WTC11 (cell line): ENCODE data around the gene EID2B. TPM values are rescaled to one million over a fixed set of nuclear protein-coding genes. Genes with fewer than 3 reads are reported as not detected.

Experiments used
- ATAC-seq: fragments of 200-7000 bp; cut with Tn5 transposase; 2 replicates; pipeline ENCODE4 v1.10.0; 2021; ENCODE audit warnings: mild to moderate bottlenecking, moderate library complexity
- CTCF ChIA-PET: fragments of 300-600 bp; sonication (Branson Sonifier 250); formaldehyde crosslinking; loops from one replicate; lab custom pipeline; 2021; ENCODE audit warnings: antibody characterized with exemption; lab: Charles Lee
- POLR2A ChIA-PET: fragments of 350-600 bp; sonication (Branson Sonifier 250); formaldehyde crosslinking; loops from one replicate; lab custom pipeline; 2021; ENCODE audit warnings: antibody characterized with exemption; lab: Charles Lee
- DNase-seq: peaks from one replicate; pipeline ENCODE4 v3.0.0; 2021; ENCODE audit warnings: low spot score
- H3K27ac Mint-ChIP-seq: 2 replicates; pipeline ENCODE4 v1.8.0; 2021; ENCODE audit warnings: mixed read lengths
- H3K27me3 Mint-ChIP-seq: 2 replicates; pipeline ENCODE4 v1.8.0; 2021; ENCODE audit warnings: low read depth, mild to moderate bottlenecking, moderate library complexity, mixed read lengths
- H3K36me3 Mint-ChIP-seq: 2 replicates; pipeline ENCODE4 v1.8.0; 2021; ENCODE audit warnings: mixed read lengths
- H3K4me1 Mint-ChIP-seq: 2 replicates; pipeline ENCODE4 v1.8.0; 2022; ENCODE audit warnings: mixed read lengths
- H3K4me3 Mint-ChIP-seq: 2 replicates; pipeline ENCODE4 v1.8.0; 2021; ENCODE audit warnings: mild to moderate bottlenecking, moderate library complexity, mixed read lengths
- H3K9me3 Mint-ChIP-seq: 2 replicates; pipeline ENCODE4 v1.8.0; 2021; ENCODE audit warnings: mixed read lengths
- E2F5 ChIP-seq: sonication (generic); formaldehyde crosslinking; IDR thresholded peaks from 2 replicates; pipeline ENCODE4 v1.8.1; 2022; ENCODE audit warnings: mild to moderate bottlenecking, moderate library complexity, missing genetic modification reagents
- ETV6 ChIP-seq: sonication (generic); formaldehyde crosslinking; IDR thresholded peaks from 2 replicates; pipeline ENCODE4 v1.8.1; 2022; ENCODE audit warnings: mild to moderate bottlenecking, missing genetic modification reagents
- FOXP4 ChIP-seq: sonication (generic); formaldehyde crosslinking; IDR thresholded peaks from 2 replicates; pipeline ENCODE4 v1.8.0; 2022; ENCODE audit warnings: mild to moderate bottlenecking, missing genetic modification reagents
- IRF1 ChIP-seq: sonication (generic); formaldehyde crosslinking; IDR thresholded peaks from 2 replicates; pipeline ENCODE4 v1.8.0; 2023; ENCODE audit warnings: missing genetic modification reagents
- JUN ChIP-seq: sonication (generic); formaldehyde crosslinking; IDR thresholded peaks from 2 replicates; pipeline ENCODE4 v1.8.0; 2023; ENCODE audit warnings: mild to moderate bottlenecking, missing genetic modification reagents
- KAT7 ChIP-seq: sonication (generic); formaldehyde crosslinking; IDR thresholded peaks from 2 replicates; pipeline ENCODE4 v1.8.1; 2023; ENCODE audit warnings: missing genetic modification reagents, mild to moderate bottlenecking, borderline replicate concordance
- NR3C1 ChIP-seq: sonication (generic); formaldehyde crosslinking; conservative IDR thresholded peaks from 2 replicates; pipeline ENCODE4 v1.8.1; 2023; ENCODE audit warnings: low read depth, mild to moderate bottlenecking, missing genetic modification reagents
- PRRX2 ChIP-seq: fragments of 250-450 bp; sonication (Bioruptor Pico); IDR thresholded peaks from 2 replicates; pipeline ENCODE4 v1.8.0; 2021; ENCODE audit warnings: mild to moderate bottlenecking
- SMAD3 ChIP-seq: sonication (generic); formaldehyde crosslinking; IDR thresholded peaks from 2 replicates; pipeline ENCODE4 v1.8.0; 2022; ENCODE audit warnings: missing genetic modification reagents, mild to moderate bottlenecking, borderline replicate concordance
- SP1 ChIP-seq: sonication (generic); formaldehyde crosslinking; conservative IDR thresholded peaks from 2 replicates; pipeline ENCODE4 v1.8.1; 2022; ENCODE audit warnings: missing genetic modification reagents
- ZNF121 ChIP-seq: sonication (generic); formaldehyde crosslinking; IDR thresholded peaks from 2 replicates; pipeline ENCODE4 v1.8.0; 2023; ENCODE audit warnings: missing genetic modification reagents
- ZNF219 ChIP-seq: sonication (generic); formaldehyde crosslinking; IDR thresholded peaks from 2 replicates; pipeline ENCODE4 v1.8.0; 2023; ENCODE audit warnings: missing genetic modification reagents, mild to moderate bottlenecking, borderline replicate concordance
- ZNF281 ChIP-seq: sonication (generic); formaldehyde crosslinking; IDR thresholded peaks from 2 replicates; pipeline ENCODE4 v1.8.0; 2023; ENCODE audit warnings: mild to moderate bottlenecking, missing genetic modification reagents
- total RNA-seq: library from RNA; stranded (reverse); gene quantifications from 3 replicates; pipeline ENCODE4 v1.2.3, GENCODE V29; 2021
- TF ChIP-seq, protein P1 (sequence below): sonication (generic); formaldehyde crosslinking; IDR thresholded peaks from 2 replicates; pipeline ENCODE4 v1.8.0; 2022; ENCODE audit warnings: mild to moderate bottlenecking, missing genetic modification reagents
- TF ChIP-seq, protein P2 (sequence below): sonication (generic); formaldehyde crosslinking; IDR thresholded peaks from 2 replicates; pipeline ENCODE4 v1.8.1; 2023; ENCODE audit warnings: mild to moderate bottlenecking, missing genetic modification reagents
- TF ChIP-seq, protein P3 (sequence below): fragments of 250-450 bp; sonication (Bioruptor Pico); conservative IDR thresholded peaks from 2 replicates; pipeline ENCODE4 v1.9.0; 2021; ENCODE audit warnings: mild to moderate bottlenecking

The EID2B gene
- total RNA-seq, 1 experiment from 2014 or later: 3.6 TPM

DNA sequence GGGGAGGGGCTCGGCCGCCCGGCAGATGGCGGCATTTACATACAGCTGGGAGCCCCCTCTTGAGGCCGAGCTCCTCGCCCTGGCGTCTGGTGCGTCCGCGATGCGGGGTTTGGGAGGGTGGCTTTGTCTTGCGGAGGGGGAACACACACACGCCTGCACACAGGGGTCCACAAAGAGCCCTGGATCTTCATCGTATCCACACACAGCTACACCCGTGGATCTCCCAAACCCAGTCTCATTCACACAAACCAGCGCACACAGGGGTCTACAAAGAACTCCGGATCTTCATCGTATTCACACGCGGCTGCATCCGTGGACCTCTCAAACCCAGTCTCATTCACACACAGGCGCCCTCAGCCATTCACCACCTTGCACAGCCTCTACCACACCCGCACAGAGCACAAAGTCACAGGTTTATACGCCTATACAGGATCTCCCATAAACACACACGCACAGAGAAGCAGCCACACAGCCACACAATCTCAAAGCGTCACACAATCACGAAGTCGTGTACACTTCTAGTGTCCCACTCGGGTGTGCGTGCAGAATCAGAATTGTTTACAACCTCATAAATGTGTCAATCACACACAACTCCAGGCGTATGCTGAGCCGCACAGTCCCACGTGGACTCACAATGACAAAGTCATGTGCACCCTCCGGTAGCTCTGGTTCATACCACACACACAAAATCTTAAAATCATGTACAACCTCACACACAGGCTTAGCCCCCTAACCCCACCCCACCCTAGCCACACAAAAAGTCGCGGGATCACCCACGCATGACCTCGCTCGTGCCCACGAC is 34.5 kb downstream of the EID2B start (continued):
- TF ChIP-seq ZNF281 (CRISPR knock-in tag): 0 out of 2 replicates have a peak, but pooled peaks have one; percentile 54
- 0 out of 2 replicates have a peak, but pooled peaks have one; percentile 12 for TF ChIP-seq SMAD3 (CRISPR knock-in tag)

- DNase-seq: no peak
- POLR2A ChIA-PET: interaction anchor here (0.6 to 1.9 kb wide), 5 partner anchors 9 to 107 kb away, joined by 3 to 11 read pairs (median 4); partner anchors contain the start of genes MED29, PAF1 and RPS16
- Mint-ChIP-seq H3K4me1 (peaks cover 38% of the 10 kb centered on the region), H3K27ac (no peak overlapping the region), H3K27me3 (peaks cover 46% of the 10 kb centered on the region), H3K4me3 (peak overlapping the region; percentile 33; the same call in 1 of the 2 replicates), H3K36me3 (peaks cover 7% of the 10 kb centered on the region; the same call in 1 of the 2 replicates), H3K9me3 (no peaks in the 10 kb centered on the region)
- no peak for ATAC-seq
- TF ChIP-seq IRF1 (CRISPR knock-in tag): no peak
- no peak for TF ChIP-seq JUN (CRISPR knock-in tag)
- TF ChIP-seq KAT7 (CRISPR knock-in tag): no peak
- TF ChIP-seq ETV6 (CRISPR knock-in tag): no peak
- TF ChIP-seq SP1 (CRISPR knock-in tag): peak; percentile 61; the same call in 1 of the 2 replicates
- TF ChIP-seq, protein P1, sequence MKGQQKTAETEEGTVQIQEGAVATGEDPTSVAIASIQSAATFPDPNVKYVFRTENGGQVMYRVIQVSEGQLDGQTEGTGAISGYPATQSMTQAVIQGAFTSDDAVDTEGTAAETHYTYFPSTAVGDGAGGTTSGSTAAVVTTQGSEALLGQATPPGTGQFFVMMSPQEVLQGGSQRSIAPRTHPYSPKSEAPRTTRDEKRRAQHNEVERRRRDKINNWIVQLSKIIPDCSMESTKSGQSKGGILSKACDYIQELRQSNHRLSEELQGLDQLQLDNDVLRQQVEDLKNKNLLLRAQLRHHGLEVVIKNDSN (CRISPR knock-in tag): no peak
- TF ChIP-seq FOXP4 (CRISPR knock-in tag): peak; percentile 43; the same call in 1 of the 2 replicates
- peak; percentile 41; the same call in 1 of the 2 replicates for TF ChIP-seq E2F5 (CRISPR knock-in tag)
- no peak for TF ChIP-seq PRRX2 (CRISPR knock-in tag)
- TF ChIP-seq ZNF121 (CRISPR knock-in tag): no peak
- TF ChIP-seq NR3C1: no peak
- TF ChIP-seq, protein P2, sequence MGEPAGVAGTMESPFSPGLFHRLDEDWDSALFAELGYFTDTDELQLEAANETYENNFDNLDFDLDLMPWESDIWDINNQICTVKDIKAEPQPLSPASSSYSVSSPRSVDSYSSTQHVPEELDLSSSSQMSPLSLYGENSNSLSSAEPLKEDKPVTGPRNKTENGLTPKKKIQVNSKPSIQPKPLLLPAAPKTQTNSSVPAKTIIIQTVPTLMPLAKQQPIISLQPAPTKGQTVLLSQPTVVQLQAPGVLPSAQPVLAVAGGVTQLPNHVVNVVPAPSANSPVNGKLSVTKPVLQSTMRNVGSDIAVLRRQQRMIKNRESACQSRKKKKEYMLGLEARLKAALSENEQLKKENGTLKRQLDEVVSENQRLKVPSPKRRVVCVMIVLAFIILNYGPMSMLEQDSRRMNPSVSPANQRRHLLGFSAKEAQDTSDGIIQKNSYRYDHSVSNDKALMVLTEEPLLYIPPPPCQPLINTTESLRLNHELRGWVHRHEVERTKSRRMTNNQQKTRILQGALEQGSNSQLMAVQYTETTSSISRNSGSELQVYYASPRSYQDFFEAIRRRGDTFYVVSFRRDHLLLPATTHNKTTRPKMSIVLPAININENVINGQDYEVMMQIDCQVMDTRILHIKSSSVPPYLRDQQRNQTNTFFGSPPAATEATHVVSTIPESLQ (CRISPR knock-in tag): no peak
- TF ChIP-seq, protein P3, sequence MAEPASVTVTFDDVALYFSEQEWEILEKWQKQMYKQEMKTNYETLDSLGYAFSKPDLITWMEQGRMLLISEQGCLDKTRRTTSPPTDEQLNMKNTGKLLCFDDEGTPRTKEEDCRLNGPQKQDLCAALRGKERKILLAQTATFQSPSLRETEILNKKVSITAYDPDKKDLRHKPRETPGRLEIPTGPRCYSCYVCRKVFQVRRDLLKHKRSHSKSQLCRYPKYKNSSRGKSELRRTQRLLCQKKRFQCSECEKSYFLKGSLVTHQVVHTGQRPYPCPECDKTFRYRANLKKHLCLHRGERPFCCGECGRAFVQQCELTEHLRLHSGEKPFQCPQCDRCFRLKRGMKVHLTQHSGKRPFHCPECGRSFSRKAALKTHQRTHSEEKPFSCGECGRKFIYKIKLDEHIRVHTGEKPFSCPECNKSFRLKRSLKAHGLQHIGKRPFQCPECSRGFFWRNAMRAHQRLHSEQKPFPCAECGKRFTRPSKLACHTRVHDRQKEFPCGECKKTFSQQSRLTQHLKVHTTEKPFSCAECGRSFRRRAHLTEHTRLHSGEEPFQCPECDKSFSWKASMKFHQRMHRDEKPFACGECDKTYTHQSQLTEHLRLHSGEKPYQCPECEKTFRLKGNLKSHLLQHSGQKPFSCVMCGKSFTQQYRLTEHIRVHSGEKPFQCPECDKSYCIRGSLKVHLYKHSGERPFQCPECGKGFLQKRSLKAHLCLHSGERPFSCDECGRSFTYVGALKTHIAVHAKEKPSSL (CRISPR knock-in tag): no peak
- no peak for TF ChIP-seq ZNF219 (CRISPR knock-in tag)
- CTCF ChIA-PET: interaction anchor here (0.6 to 3.9 kb wide), 19 partner anchors 9 to 336 kb away, joined by 3 to 56 read pairs (median 4); partner anchors contain the start of genes DYRK1B, EID2B, MED29 and PAF1
Measured at GRCh38 chr19:39497701-39497995, 35.0 kb downstream of the EID2B start.
